HG02642 (cell line): ENCODE measurements around the gene RAI14.

Source experiments
- ATAC-seq: cut with Tn5 transposase; IDR thresholded peaks from one replicate; pipeline ENCODE4 v1.9.1; 2021; ENCODE audit warnings: mild to moderate bottlenecking; ENCODE audit not compliant: unreplicated experiment, poor library complexity

Gene RAI14

DNA sequence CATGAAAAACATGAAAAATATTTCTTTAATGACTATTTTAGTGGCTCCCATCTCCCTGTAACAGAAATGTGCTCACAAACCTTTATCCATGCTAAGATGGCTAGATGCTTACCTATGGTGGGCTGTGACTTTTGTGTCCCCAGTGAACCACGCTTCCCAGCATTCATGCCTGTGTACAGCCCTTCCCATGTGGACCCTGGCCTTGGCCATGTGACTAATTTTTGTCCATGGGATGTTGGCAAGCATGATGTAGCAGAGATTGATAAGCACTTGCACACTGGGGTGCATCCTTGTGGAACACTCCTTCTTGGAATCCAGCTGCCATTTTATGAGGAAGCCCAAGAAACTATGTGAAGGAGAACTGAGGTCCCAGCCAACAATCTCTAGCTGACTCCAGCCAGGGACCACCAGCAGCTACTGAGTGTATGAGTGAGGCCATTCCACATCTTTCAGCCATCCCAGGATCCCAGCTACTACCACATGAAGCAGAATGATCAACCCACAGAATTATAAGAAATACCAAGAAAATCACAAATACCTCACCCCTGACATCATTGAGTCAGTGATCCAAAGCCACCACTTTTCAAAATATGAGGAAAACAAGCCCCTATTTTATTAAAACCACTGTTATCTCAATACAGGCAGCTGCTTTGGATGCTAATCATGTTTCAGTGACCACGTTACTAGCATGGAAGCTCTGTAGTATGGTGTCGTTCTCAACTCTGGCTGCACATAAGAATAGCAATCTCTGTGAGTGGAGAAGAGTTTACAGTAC is 16.1 kb upstream of the RAI14 start:
- no peak for ATAC-seq

DNA sequence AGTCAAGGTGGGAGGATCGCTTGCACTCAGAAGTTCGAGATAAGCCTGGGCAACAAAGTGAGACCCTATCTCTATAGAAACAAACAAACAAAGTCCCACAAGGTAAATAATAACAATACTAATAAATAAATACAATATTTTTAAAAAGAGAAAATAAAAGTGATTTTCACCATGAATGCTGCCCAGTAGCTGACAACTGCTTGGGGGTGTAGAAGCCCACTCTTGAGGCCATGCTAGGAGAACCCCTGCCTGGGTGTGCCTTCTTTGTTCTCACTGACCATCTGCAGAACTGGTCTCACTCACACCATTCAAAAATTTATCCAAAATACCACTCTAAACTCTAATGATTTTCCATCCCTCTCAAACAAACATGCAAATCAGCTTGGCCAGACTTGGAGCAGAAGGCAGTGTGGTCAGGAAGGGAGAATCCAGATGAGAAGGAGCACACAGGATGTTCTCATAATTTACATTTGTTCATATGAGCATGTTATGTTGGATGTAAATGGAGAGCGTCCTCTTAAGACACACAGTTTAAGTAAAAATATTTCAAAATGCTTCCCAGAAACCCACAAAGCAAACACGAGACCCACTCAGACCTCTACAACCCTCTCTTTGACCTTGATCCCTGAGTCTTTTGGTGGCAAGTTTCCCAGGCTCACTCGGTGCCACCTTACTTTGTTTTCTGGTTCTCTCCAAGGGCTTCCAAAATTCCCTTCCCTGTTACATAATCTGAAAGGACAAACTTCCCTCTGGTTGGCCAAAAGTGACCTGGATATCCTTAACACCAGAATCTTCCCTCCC is 7.9 kb upstream of the RAI14 start:
- no peak for ATAC-seq

DNA sequence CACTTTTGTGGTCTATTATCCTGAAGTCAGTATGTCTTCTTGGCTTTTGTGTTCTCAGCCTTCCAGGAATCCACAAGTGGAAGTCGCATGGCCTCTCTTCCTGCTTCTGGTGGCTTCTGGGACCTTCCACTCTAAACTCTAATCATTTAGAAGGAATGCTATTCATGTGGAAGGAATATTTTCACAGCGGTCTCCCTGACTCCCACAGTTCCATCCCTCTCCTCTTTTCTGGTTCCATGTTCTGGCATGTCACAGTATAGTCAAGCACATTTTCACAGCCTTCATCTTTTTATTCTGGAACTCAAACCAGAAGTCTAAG is 7.3 kb upstream of the RAI14 start:
- ATAC-seq, result no peak

DNA sequence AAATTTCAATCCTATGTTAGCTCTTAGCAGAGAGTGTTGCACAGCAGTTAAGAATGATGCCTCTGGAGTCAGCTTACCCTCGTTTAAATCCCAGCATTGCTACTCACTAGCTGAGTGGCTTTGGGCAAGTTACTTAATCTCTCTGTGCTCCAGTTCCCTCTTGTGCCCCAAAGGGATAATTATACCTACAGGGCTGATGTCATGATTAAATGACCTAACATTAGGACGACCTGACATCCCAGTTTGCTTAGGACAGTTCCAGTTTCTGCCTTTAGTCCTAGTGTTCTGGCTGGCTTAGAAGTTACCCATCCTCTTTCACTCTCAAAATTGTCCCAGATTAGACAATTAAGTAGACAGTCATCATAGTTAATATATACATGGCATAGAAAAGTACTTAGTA is 4.3 kb upstream of the RAI14 start:
- ATAC-seq, result no peak

DNA sequence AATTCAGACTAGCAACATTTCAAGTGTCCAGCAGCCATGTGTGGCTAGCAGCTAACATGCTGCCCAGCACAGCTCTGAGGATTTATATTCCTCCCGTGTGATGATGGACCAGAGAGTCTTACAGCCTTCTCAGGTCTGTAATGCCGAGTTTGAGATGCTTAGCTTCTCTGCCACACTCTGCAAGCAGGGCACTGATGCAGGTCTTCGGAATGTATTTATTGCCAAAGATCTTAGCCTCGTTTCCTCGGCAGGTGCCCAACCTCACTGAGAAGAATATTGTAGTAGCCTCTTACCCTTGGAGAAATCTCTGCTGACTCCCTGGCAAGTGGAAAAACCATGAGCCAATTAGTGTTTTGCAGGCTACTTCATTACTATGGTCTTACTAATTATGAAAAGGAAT is 3.7 kb upstream of the RAI14 start:
- no peak for ATAC-seq

DNA sequence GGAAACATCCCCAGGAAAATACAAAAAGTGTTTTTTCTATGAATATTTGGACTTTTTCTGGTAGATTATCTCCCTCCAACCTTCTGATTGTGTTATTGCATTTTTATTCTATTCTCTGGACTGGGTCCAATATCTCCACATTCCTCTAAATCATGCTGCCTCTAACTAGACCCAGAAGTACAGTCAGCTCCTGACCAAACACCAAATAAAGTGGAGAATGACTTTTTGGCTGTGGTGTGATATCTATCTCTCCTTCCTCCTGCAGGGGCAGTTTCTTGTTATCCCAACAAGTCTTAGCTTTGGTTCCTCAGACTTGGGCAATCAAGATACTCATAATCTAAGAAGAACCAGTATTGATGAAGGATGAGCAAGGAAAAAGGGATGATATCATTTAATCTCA is 3.2 kb upstream of the RAI14 start:
- ATAC-seq, result no peak

DNA sequence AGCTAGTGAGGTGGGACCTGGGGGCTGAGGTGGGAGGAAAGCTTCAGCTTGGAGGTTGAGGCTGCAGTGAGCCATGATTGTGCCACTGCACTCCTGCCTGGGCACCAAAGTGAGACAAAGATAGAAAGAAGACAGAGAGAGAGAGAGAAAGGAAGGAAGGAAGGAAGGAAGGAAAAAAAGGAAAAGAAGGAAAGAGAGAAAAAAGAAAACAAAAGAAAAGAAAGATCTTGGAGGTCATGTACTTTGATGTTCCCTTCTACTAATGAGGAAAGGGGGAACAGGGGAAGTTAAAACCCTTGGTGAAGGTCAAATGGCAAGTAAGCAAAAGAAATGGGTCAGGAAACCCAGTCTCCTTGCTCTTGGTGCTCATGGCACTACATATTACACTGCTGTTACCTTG is 2.4 kb upstream of the RAI14 start:
- ATAC-seq, result no peak

DNA sequence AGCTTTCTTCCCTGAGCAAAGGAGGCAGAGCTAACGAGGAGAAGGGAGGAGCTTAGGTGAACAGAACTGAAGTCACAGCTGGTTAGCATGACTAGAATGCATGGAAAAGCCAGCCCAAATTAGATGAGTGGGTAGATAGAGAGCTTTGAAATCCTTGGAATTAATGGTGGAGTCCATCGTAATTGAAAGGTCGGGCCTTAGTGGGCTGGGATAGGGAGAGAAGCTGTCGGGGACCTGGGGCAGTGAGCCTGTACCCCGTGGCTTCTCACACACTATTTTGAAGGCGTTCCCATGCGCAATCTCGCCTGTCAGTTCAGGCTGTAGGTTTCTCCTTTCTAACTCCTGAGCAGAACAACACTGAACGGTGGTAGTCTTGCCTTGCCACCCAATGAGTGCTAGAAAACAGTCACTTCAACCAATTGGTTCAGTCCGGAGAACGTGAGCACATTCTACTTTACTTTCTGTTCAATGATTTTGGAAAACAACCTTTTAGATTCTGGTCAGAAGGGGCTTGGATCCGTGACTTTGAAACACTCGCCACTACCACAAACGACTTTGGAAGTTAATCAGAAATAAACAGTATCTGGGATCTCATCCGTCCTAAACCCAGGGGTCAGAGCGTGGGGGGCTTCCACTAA is 655 bp upstream of the RAI14 start:
- ATAC-seq, result no peak

DNA sequence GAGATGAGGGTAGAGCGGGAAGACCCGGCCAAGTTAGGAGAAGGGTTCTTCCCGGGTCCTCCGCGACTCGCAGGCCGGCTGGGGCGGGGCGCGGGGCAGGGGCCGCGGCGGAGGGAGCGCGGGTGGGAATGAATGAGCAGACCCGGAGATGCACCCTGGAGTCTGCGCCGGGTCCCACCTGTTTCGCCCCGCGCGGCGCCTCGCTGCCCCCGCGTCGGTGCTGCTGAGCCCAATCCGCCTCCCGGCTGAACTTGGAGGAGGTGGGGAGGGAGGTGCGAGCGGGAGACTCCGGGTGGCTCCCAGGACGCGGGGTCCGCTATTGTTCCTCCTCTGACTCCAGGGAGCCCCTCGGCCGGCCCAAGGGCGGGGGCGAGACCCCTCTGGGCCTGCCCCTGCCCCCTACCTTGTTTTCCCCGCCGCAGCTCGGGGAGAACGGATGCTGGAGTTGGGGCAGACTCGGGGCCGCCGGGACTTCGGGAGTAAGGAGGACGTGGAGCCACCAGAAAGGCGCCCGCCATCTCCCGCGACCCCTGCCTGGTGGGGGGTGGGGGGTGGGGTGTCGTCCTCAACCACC is 659 bp downstream of the RAI14 start:
- no peak for ATAC-seq

DNA sequence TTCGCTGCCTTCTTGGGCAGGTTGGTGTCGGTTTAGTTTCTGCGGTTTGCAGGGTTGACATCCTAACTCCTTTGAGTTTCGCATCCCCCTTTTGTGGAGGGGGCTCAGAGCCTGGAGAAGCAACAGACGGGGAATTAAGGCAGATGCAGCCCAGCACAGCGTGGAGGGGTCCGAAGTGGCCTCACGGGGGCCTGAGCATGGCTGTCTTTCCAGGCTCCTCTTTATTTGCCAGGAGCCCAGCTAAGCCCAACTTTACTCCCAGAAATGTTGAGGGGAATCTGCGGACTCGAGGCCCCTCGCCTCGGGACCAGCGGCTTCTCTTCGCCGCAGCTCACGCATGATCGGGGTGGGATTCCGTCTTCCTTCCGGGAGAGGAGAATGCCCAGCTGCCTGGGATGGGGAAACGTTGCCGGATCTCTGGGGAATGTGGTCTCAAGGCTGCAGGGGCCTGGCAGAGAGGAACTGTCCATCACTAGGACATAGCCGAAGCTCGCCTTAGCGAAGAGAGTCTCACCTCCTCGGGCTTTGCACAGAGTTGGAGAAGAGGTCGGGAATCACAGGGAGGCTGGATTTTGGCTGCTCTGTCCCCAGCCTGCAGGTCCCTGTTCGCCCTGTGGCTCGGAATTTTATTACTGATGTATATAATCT is 1.3 kb downstream of the RAI14 start:
- ATAC-seq, result no peak

DNA sequence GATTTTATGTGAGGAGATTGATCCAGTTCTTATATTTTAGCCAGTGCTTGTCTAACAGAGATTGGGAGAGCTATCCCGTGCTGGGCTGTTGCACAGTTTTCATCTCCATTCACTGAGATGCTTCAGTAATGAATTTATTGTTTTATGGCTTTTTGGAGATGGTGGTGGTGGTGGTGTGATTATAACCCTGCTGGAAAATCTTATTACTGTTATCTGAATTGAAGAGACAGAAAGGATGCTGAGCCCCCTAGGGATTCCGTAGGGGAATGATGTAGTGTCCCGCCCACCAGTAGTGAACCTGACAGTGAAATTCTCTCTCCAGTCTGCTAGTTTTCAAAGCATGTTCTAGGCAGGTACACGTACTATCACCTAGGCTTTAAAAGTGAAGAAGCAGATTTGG is 1.9 kb downstream of the RAI14 start:
- no peak for ATAC-seq

DNA sequence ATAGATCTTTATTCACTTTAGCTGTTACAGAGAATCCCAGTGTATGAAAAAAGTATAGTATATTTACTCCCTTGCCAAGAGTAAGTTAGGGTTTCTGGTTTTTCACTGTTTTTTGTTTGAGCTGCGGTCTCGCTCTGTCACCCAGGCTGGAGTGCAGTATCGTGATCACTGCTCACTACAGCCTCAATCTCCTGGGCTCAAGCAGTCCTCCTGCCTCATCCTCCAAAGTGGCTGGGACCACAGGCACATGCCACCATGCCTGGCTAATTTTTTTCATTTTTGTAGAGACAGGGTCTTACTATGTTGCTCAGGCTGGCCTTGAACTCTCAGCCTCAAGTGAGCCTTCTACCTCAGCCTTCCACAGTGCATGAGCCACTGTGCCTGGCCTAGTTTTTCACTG is 3.0 kb downstream of the RAI14 start:
- ATAC-seq, result no peak

DNA sequence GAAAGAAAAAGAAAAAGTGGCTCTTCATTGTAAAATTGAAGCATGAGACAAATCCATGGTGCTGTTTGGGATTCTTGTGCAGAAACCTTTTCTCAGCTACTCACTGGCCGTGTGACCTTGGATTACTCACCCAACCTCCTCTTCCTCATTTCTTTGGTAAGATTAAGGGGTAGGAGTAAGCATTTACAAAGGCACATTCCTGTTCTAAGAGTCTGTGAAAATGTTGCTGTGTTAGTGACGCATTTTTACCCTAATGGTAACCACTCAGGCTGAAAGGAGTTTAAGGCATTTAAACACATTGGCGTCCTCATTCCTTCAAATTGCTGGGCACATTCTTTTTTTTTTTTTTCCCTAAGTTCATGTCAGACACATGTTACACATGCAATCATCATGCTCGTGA is 4.3 kb downstream of the RAI14 start:
- ATAC-seq, result no peak

DNA sequence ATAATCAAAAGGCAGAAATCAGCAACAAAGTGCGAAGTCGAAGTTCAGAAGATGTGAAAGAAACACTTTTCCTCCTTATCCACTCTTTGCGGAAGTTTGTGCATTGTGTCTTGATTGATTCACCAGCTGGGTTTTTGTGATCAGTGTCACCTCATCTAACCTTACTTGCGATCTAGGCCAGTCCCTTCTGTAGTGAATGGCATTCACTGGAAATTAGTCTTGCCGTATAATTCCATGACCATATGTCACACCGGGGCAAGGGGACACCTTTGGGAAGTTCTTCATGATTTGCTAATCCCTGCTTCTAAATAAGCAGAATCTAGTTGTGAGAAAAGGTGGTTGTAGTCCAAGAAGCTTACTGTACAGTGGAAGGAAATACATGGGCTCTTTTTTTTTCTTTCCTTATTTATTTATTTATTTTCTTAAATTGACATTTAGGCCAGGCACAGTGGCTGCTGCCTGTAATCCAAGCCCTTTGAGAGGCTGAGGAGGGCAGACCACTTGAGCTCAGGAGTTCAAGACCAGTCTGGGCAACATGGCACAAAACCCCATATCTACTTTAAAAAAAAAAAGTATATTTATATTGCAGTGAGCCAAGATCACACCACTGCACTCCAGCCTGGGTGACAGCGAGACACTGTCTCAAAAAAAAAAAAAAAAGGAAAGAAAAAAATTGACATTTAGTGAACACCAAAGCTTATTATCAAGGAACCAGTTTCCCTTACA is 7.8 kb downstream of the RAI14 start:
- no peak for ATAC-seq

DNA sequence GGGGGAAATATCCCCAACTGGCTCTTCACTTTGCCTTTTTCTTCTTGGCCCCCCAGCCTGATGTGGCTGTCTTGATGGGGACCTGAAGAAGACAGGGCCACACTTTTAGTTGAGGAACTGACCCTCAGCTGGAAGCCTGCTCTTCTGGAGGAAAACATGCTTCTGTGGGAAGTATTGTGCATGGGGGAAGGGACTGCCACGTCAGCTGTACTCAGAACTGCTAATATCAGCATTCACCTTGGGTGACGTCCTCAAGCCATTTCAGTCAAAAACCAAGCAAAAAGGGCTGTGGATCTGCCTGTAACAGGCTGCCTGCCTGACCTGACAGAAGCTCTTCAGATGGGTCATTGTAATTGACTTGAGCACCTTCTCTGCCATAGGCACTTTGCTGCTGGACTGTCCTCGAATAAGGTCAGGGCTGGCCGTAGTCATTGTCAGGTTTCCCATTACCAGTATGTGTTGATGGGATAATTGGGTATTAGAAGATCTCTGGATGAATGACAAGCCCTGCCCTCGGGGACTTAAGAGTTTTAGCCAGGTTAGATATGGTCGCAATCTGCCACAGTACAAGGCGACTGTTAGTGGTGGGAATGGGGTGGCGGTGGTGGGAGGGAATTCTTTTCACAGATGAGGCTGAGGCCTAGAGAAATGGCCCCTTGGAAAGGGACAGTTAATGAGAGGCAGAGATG is 10.4 kb downstream of the RAI14 start:
- ATAC-seq, result no peak

DNA sequence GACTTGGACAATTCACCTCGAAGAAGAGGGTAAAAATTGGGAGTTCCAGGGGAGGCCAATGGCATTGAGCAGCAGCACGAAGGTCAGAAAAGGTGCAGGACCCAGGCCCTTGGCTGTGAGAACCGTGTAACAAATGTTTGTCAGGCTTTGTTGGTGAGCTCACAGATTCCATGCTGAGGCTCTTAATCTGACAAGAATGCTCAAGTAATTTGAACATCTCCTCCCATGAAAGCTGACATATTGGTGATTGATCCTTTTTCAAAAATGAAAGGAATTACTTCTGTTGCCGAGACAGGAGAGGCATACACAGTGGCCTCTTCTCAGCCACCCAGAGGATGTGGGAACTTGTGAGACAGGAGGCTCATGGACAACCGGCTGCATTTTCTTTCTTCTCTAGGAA is 11.6 kb downstream of the RAI14 start:
- no peak for ATAC-seq

DNA sequence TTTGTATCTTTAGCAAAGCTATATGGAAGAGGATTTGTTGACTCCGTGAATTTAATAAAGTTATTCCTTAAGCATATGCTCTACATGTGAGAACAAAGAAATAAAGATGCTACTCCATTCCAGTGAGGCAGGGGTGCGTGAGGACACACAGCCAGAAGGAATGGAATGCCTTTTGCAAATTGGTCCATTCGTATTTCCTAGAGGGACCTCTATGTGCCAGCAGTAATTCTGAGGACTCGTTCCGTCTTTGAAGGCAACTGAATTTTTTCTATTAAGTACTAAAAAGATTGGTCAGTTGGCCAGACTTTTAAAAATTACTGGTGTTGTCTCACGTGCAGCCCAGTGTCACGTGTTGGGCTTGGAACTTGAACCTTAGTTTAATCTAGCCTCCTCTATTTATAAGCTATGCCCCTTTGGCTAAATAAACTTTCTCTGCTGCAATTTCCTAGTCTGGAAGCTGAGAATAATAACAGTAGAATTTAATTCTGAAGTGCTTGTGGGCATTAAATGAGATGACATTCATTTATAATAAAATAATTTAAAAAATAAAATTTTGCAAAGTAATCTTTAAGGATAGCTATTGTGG is 13.9 kb downstream of the RAI14 start:
- no peak for ATAC-seq

DNA sequence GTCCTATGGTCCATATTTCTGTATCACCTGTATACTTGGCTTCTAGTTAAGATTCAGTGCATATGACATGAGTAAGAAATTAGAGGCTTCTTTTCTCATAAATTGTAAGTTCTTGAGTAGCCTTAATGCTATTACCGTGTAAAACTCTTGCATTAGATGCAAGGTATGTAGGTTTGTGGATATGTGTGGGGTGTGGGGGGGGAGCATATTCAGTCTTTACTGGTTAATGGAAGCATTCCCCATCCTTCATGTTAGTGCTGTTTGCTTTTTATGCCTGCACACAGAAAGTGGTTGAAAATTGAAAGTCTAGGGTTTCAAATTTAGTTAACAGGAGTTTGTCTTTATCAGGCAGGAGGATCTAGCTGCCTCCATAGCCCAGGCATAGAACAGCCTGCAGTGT is 16.1 kb downstream of the RAI14 start:
- ATAC-seq, result no peak

DNA sequence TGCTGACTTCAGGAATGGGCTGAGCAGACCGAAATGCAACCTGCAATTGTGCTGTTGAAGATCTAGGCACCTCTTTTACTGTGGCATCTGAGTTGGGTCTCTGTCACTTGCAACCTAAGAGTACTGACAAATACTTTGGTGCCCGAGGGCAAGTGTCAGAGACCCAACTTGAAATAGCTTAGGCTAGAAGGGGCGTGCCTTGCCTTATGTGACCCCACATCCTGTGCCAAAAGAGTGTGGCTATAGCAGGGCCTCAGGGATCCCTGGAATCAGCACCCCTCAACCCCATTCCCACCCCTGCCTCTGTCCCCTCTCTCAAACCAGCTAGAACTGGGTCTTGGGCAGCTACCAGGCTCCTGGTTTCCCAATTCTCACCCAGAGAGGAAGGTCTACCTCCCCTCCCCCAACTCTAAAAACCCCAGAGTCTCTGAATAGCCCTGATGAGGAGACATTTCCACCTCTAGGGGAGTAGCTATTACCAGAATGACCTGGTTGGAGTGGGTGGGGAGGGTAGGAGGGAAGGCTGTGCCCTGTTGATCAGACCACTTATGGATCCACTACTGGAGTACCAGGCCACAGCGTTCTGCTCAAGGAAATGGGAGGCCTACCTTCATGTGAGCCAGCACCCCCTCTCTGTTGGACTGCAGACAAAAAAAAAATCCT is 17.5 kb downstream of the RAI14 start:
- no peak for ATAC-seq
